H1 (cell line): ENCODE measurements around the gene LIPC. TPM values are rescaled to one million over a fixed set of nuclear protein-coding genes. Genes with fewer than 3 reads are reported as not detected.

Source experiments
- CTCF ChIA-PET: fragments of 300-600 bp; sonication (Branson Sonifier 250); formaldehyde crosslinking; loops from one replicate; lab custom pipeline; 2021; ENCODE audit not compliant: partially characterized antibody; lab: Charles Lee
- POLR2A ChIA-PET: fragments of 300-600 bp; sonication (Branson Sonifier 250); formaldehyde crosslinking; loops from one replicate; lab custom pipeline; 2021; ENCODE audit warnings: inconsistent platforms; ENCODE audit not compliant: partially characterized antibody; lab: Charles Lee
- DNase-seq, 2 experiments: peaks; one replicate each; pipeline versions ENCODE4 v3.0.0 to v3.0.0-alpha.2; 2010 to 2022; ENCODE audit warnings: low spot score in 2 of 2, low read depth in 1 of 2, mixed read lengths in 1 of 2
- FAIRE-seq: peaks from 2 replicates; lab custom pipeline; 2011; peaks lifted over from hg19 to GRCh38; lab: Jason Lieb, UNC
- H2AFZ ChIP-seq: 2 replicates; pipeline ENCODE4 v1.8.1; 2012; ENCODE audit warnings: low read length, inconsistent platforms
- H2AK5ac ChIP-seq: 2 replicates; pipeline ENCODE4 v1.6.1; 2013; ENCODE audit warnings: low read depth, low read length
- H2BK120ac ChIP-seq: replicated peaks from 2 replicates; pipeline ENCODE3; 2013; ENCODE audit warnings: low read depth, low read length, inconsistent platforms
- H2BK12ac ChIP-seq: 2 replicates; pipeline ENCODE4 v1.6.1; 2013; ENCODE audit warnings: low read depth, low read length
- H2BK15ac ChIP-seq: 2 replicates; pipeline ENCODE4 v1.6.1; 2013; ENCODE audit warnings: low read length
- H2BK20ac ChIP-seq: 2 replicates; pipeline ENCODE4 v1.6.1; 2013; ENCODE audit warnings: low read length
- H2BK5ac ChIP-seq: 2 replicates; pipeline ENCODE4 v1.6.1; 2013; ENCODE audit warnings: low read depth, low read length
- H3K14ac ChIP-seq: 2 replicates; pipeline ENCODE4 v1.6.1; 2013; ENCODE audit warnings: inconsistent platforms; ENCODE audit not compliant: insufficient read length
- H3K18ac ChIP-seq: 2 replicates; pipeline ENCODE4 v1.6.1; 2013; ENCODE audit warnings: low read length; ENCODE audit errors: extremely low read depth
- H3K23ac ChIP-seq: 2 replicates; pipeline ENCODE4 v1.6.1; 2013; ENCODE audit warnings: inconsistent platforms; ENCODE audit not compliant: insufficient read length
- H3K23me2 ChIP-seq: 2 replicates; pipeline ENCODE4 v1.6.1; 2013; ENCODE audit warnings: low read depth, low read length
- H3K27ac ChIP-seq: 2 replicates; pipeline ENCODE4 v1.6.1; 2011; ENCODE audit warnings: low read depth, low read length, inconsistent platforms
- H3K27me3 ChIP-seq, 4 experiments: replicated peaks in 1 of 4; 1 replicate in 1 of 4; 2 replicates in 3 of 4; pipeline versions ENCODE4 v1.6.1 to v1.8.1; 2011 to 2013; ENCODE audit warnings: low read length in 3 of 4, mild to moderate bottlenecking in 3 of 4, inconsistent platforms in 2 of 4, mixed read lengths in 2 of 4, moderate library complexity in 1 of 4; ENCODE audit not compliant: control insufficient read depth in 3 of 4, insufficient read depth in 3 of 4; ENCODE audit errors: extremely low read depth in 1 of 4
- H3K36me3 ChIP-seq, 4 experiments: 2 replicates each; pipeline versions ENCODE4 v1.6.1 to v1.8.1; 2011 to 2013; ENCODE audit warnings: mild to moderate bottlenecking in 4 of 4, low read length in 3 of 4, moderate library complexity in 2 of 4, control low read depth in 1 of 4, inconsistent platforms in 1 of 4; ENCODE audit not compliant: insufficient read depth in 4 of 4, control insufficient read depth in 2 of 4
- H3K4ac ChIP-seq: replicated peaks from 2 replicates; pipeline ENCODE3; 2013; ENCODE audit warnings: low read length, low read depth, mixed read lengths, inconsistent platforms; ENCODE audit not compliant: insufficient read length
- H3K4me1 ChIP-seq, 4 experiments: replicated peaks in 1 of 4; 1 replicate in 1 of 4; 2 replicates in 3 of 4; pipeline versions ENCODE4 v1.6.1 to v1.8.1; 2011 to 2013; ENCODE audit warnings: low read length in 3 of 4, inconsistent platforms in 2 of 4, mixed read lengths in 1 of 4; ENCODE audit not compliant: insufficient read depth in 4 of 4, control insufficient read depth in 3 of 4
- H3K4me2 ChIP-seq, 2 experiments: 2 replicates each; pipeline versions ENCODE4 v1.6.1 to v1.8.1; 2011 to 2013; ENCODE audit warnings: low read depth in 2 of 2, low read length in 2 of 2, control low read depth in 1 of 2, inconsistent platforms in 1 of 2, mild to moderate bottlenecking in 1 of 2; ENCODE audit not compliant: insufficient read depth in 1 of 2
- H3K4me3 ChIP-seq, 4 experiments: fragments of 200-600, 300-600 bp in 1 of 4; sonication (generic), shearing (Covaris generic), sonication (Bioruptor Twin) in 1 of 4; 2 replicates each; pipeline versions ENCODE4 v1.5.1 to v1.8.1; 2011 to 2016; ENCODE audit warnings: low read length in 4 of 4, low read depth in 3 of 4, control low read depth in 2 of 4, inconsistent platforms in 2 of 4, mild to moderate bottlenecking in 2 of 4, mixed read lengths in 1 of 4, moderate library complexity in 1 of 4; ENCODE audit not compliant: insufficient read depth in 2 of 4; ENCODE audit errors: extremely low read depth in 1 of 4
- H3K56ac ChIP-seq: replicated peaks from 2 replicates; pipeline ENCODE3; 2013; ENCODE audit warnings: low read depth, mild to moderate bottlenecking, mixed read lengths, low read length, inconsistent platforms; ENCODE audit not compliant: insufficient read length
- H3K79me1 ChIP-seq: 2 replicates; pipeline ENCODE4 v1.6.1; 2013; ENCODE audit warnings: low read depth, low read length, control low read depth
- H3K79me2 ChIP-seq, 2 experiments: 2 replicates each; pipeline versions ENCODE4 v1.6.1 to v1.8.1; 2012 to 2013; ENCODE audit warnings: low read length in 2 of 2, mild to moderate bottlenecking in 2 of 2, inconsistent platforms in 1 of 2; ENCODE audit not compliant: insufficient read depth in 2 of 2, control insufficient read depth in 1 of 2
- H3K9ac ChIP-seq, 4 experiments: replicated peaks in 1 of 4; 1 replicate in 1 of 4; 2 replicates in 3 of 4; pipeline versions ENCODE4 v1.6.1 to v1.8.1; 2011 to 2013; ENCODE audit warnings: low read depth in 3 of 4, low read length in 3 of 4, control low read depth in 2 of 4, mild to moderate bottlenecking in 2 of 4, moderate library complexity in 2 of 4, inconsistent platforms in 1 of 4; ENCODE audit errors: extremely low read depth in 1 of 4
- H3K9me3 ChIP-seq, 2 experiments: 2 replicates each; pipeline versions ENCODE4 v1.6.1 to v1.8.1; 2012 to 2013; ENCODE audit warnings: mild to moderate bottlenecking in 2 of 2, moderate library complexity in 2 of 2, control low read depth in 1 of 2, inconsistent platforms in 1 of 2, low read depth in 1 of 2, low read length in 1 of 2, mixed read lengths in 1 of 2; ENCODE audit not compliant: insufficient read depth in 2 of 2
- H4K20me1 ChIP-seq, 2 experiments: replicated peaks in 1 of 2; 2 replicates each; pipeline versions ENCODE3 to v1.8.1; 2011 to 2013; ENCODE audit warnings: inconsistent platforms in 2 of 2, low read length in 2 of 2, mild to moderate bottlenecking in 1 of 2; ENCODE audit not compliant: insufficient read depth in 2 of 2, control insufficient read depth in 1 of 2
- H4K5ac ChIP-seq: 2 replicates; pipeline ENCODE4 v1.6.1; 2013; ENCODE audit warnings: low read length, low read depth, mixed read lengths, inconsistent platforms; ENCODE audit not compliant: insufficient read length
- H4K8ac ChIP-seq: 2 replicates; pipeline ENCODE4 v1.8.0; 2013; ENCODE audit warnings: mild to moderate bottlenecking, moderate library complexity, low read length, inconsistent platforms; ENCODE audit not compliant: insufficient read depth; ENCODE audit errors: extremely low read depth
- H4K91ac ChIP-seq: replicated peaks from 2 replicates; pipeline ENCODE3; 2013; ENCODE audit warnings: low read length, mixed read lengths, inconsistent platforms; ENCODE audit not compliant: insufficient read length
- CBX8 ChIP-seq: fragments of 300-800, 300-1000 bp; sonication (generic); IDR thresholded peaks from 2 replicates; pipeline ENCODE4 v1.7.1; 2016; ENCODE audit warnings: low read depth, low read length, borderline replicate concordance
- EGR1 ChIP-seq: IDR thresholded peaks from 2 replicates; pipeline ENCODE4 v1.6.1; 2011; ENCODE audit warnings: low read depth, low read length, borderline replicate concordance
- GTF2F1 ChIP-seq: IDR thresholded peaks from 2 replicates; pipeline ENCODE4 v1.6.1; 2012; ENCODE audit warnings: low read depth, low read length, improper control_type of control experiment, borderline replicate concordance
- JUN ChIP-seq: IDR thresholded peaks from 2 replicates; pipeline ENCODE4 v1.6.1; 2011; ENCODE audit warnings: low read depth, mild to moderate bottlenecking, improper control_type of control experiment, low read length
- MAFK ChIP-seq: IDR thresholded peaks from 2 replicates; pipeline ENCODE4 v1.6.1; 2012; ENCODE audit warnings: low read depth, mild to moderate bottlenecking, improper control_type of control experiment, low read length
- POLR2A ChIP-seq, 2 experiments: IDR thresholded peaks; 1 replicate in 1 of 2; 2 replicates in 1 of 2; pipeline ENCODE4 v1.6.1; 2011; ENCODE audit warnings: low read depth in 2 of 2, low read length in 2 of 2, mild to moderate bottlenecking in 2 of 2; ENCODE audit errors: control extremely low read depth in 1 of 2
- POLR2AphosphoS5 ChIP-seq: IDR thresholded peaks from 2 replicates; pipeline ENCODE4 v1.6.1; 2011; ENCODE audit warnings: low read depth, low read length
- RFX5 ChIP-seq: IDR thresholded peaks from 2 replicates; pipeline ENCODE4 v1.6.1; 2011; ENCODE audit warnings: low read depth, low read length, improper control_type of control experiment, borderline replicate concordance
- YY1 ChIP-seq: IDR thresholded peaks from 2 replicates; pipeline ENCODE4 v1.6.1; 2011; ENCODE audit warnings: low read depth, mild to moderate bottlenecking, low read length
- WGBS, 2 experiments: shearing (Covaris generic) in 1 of 2; methylation state at CpG; one replicate each; pipeline versions ENCODE4 v1.1.6 to v1.1.7; 2013 to 2015; ENCODE audit warnings: low lambda C conversion rate in 2 of 2, mixed read lengths in 2 of 2, inconsistent platforms in 1 of 2, low coverage in 1 of 2, missing lambda C conversion rate in 1 of 2; ENCODE audit not compliant: insufficient replicate concordance in 2 of 2, insufficient coverage in 1 of 2, insufficient read length in 1 of 2; ENCODE audit errors: extremely low coverage in 1 of 2, missing lambda C conversion rate in 1 of 2; 5-methylcytosine and 5-hydroxymethylcytosine counted together
- polyA plus RNA-seq, 7 experiments: library from polyadenylated mRNA; depleted of rRNA in 3 of 7; stranded (reverse) in 5 of 7; unstranded in 2 of 7; fragments of >200 nt in 5 of 7; fragments of 200-250 nt in 2 of 7; gene quantifications; 1 replicate in 5 of 7; 2 replicates in 1 of 7; 4 replicates in 1 of 7; pipeline versions ENCODE4 v1.2.1 to v1.2.3, GENCODE V29; 2011 to 2013; ENCODE audit warnings: missing spikeins in 2 of 7, mixed read lengths in 2 of 7
- total RNA-seq: library from RNA; stranded (reverse); fragmentation: NEBNext Ultra II Directional; extraction: Animal tissue kit (Norgen Biotek cat#: 25700); gene quantifications from 2 replicates; pipeline ENCODE4 v1.2.1, GENCODE V29; 2021

Gene LIPC
- total and polyA plus RNA-seq, 2 of the 8 experiments (the other 6 are each of a cell fraction or from before 2014, with no cell fraction given) = not detected

- H3K56ac ChIP-seq = no peak overlapping the region
- H3K23me2 ChIP-seq = no peaks in the 10 kb centered on the region
- no peak overlapping the region for H3K27ac ChIP-seq
- TF ChIP-seq CBX8 (no peak), JUN (no peak), POLR2A (IDR thresholded peaks at IDR 0.05; ENCODE audit: control extremely low read depth in 1 of 2, low read depth in 2 of 2, low read length in 2 of 2) (no peak), GTF2F1 (no peak), POLR2AphosphoS5 (no peak), YY1 (no peak), EGR1 (no peak), MAFK (no peak), RFX5 (no peak)
- no peaks in the 10 kb centered on the region for H4K20me1 ChIP-seq
- no peak overlapping the region for H3K9ac ChIP-seq
- no peak overlapping the region for H4K8ac ChIP-seq
- no peak overlapping the region for H3K4ac ChIP-seq
- DNase-seq (no peak), FAIRE-seq (no peak)
- no peaks in the 10 kb centered on the region for H3K79me2 ChIP-seq
- H4K91ac ChIP-seq = no peak overlapping the region
- H2AFZ ChIP-seq = no peak overlapping the region
- no peak overlapping the region for H2BK20ac ChIP-seq
- no peaks in the 10 kb centered on the region for H3K27me3 ChIP-seq
- no peak overlapping the region for H2BK15ac ChIP-seq
- CTCF ChIA-PET = interaction anchor here (1.0 kb wide), 1 partner anchor 107 kb away, joined by 3 read pairs; no protein-coding TSS in a partner anchor
- WGBS, 2 experiments = 89% methylated on average over 2 of the region's 2 CpGs; no CpG with 5 or more reads in 1 of the 2 experiments
- no peak overlapping the region for H3K14ac ChIP-seq
- no peak overlapping the region for H3K4me3 ChIP-seq
- no peak overlapping the region for H4K5ac ChIP-seq
- H3K18ac ChIP-seq = no peak overlapping the region
- H3K4me1 ChIP-seq = 0 out of 7 replicates have a peak, but pooled peaks cover 0 to 3% (median 0%) of the 10 kb centered on the region in 4 experiments
- H3K23ac ChIP-seq = no peak overlapping the region
- H2BK5ac ChIP-seq = no peak overlapping the region
- H2BK120ac ChIP-seq = no peak overlapping the region
- H3K4me2 ChIP-seq = no peak overlapping the region
- POLR2A ChIA-PET = no interaction called here
- H2BK12ac ChIP-seq = no peak overlapping the region
- no peaks in the 10 kb centered on the region for H3K36me3 ChIP-seq
- H3K79me1 ChIP-seq = no peaks in the 10 kb centered on the region
- H2AK5ac ChIP-seq = no peak overlapping the region
- no peaks in the 10 kb centered on the region for H3K9me3 ChIP-seq
These were observed 92.5 kb downstream of the LIPC start for GRCh38 chr15:58524247-58524646.
